ENCODE data around the gene MSH5.

Gene MSH5

DNA sequence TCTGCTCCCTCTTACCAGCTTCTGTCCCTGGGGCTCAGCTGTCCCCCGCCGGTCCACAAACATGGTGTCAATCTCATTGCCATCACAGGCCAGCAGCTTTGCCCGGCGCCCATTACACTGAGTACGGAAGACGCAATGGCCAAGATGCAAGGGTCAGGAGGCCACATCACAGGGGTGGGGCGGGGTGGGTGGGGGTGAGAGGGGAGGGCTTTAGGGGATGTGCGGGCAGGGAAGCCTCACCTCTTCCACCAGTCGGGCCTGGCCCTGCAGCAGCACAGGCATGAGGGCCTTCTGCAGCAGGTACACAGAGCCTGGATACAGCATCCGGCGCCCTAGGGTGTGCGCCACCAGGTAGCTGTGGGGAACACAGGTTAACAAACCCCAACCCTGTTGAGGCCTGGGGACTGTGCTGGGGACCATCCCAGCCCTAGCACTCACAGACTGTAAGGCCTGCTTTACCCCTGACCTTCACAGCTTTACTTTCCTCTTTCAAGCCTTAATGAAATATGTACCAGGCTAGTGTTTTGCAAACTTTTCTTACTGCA, 48.2 kb upstream of the MSH5 start:
- Histone ChIP-seq H3K9me3 (ENCODE audit: insufficient read depth, low read depth, low read length) (no peaks in the 10 kb centered on the region), H3K4me1 (ENCODE audit: insufficient read depth, low read length, poor library complexity, severe bottlenecking) (no peaks in the 10 kb centered on the region), H3K4me2 (ENCODE audit: low read depth, low read length, poor library complexity, severe bottlenecking) (no peak overlapping the region), H3K27me3 (ENCODE audit: insufficient read depth, low read length, poor library complexity, severe bottlenecking) (no peaks in the 10 kb centered on the region), H3K9me2 (replicated peaks; ENCODE audit: low read depth, low read length) (no peaks in the 10 kb centered on the region), H3F3A (ENCODE audit: low read depth) (no peaks in the 10 kb centered on the region), H3K9ac (ENCODE audit: low read depth, low read length, poor library complexity, severe bottlenecking) (no peak overlapping the region), H4K20me1 (ENCODE audit: insufficient read depth, low read length, poor library complexity, severe bottlenecking) (no peaks in the 10 kb centered on the region), H3K4me3 (ENCODE audit: low read length, poor library complexity, severe bottlenecking) (no peak overlapping the region), H2AFZ (ENCODE audit: low read length) (no peak overlapping the region), H3K36me3 (ENCODE audit: insufficient read depth, low read length) (peaks cover 87% of the 10 kb centered on the region; the same call in 1 of the 2 replicates), H3K79me2 (ENCODE audit: insufficient read depth, low read length) (no peaks in the 10 kb centered on the region)
- TF ChIP-seq EZH2phosphoT487 (IDR thresholded peaks at IDR 0.05; ENCODE audit: borderline replicate concordance): no peak
- TF ChIP-seq, protein P1, sequence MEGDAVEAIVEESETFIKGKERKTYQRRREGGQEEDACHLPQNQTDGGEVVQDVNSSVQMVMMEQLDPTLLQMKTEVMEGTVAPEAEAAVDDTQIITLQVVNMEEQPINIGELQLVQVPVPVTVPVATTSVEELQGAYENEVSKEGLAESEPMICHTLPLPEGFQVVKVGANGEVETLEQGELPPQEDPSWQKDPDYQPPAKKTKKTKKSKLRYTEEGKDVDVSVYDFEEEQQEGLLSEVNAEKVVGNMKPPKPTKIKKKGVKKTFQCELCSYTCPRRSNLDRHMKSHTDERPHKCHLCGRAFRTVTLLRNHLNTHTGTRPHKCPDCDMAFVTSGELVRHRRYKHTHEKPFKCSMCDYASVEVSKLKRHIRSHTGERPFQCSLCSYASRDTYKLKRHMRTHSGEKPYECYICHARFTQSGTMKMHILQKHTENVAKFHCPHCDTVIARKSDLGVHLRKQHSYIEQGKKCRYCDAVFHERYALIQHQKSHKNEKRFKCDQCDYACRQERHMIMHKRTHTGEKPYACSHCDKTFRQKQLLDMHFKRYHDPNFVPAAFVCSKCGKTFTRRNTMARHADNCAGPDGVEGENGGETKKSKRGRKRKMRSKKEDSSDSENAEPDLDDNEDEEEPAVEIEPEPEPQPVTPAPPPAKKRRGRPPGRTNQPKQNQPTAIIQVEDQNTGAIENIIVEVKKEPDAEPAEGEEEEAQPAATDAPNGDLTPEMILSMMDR (conservative IDR thresholded peaks at IDR 0.05; ENCODE audit: low read length): no peak

DNA sequence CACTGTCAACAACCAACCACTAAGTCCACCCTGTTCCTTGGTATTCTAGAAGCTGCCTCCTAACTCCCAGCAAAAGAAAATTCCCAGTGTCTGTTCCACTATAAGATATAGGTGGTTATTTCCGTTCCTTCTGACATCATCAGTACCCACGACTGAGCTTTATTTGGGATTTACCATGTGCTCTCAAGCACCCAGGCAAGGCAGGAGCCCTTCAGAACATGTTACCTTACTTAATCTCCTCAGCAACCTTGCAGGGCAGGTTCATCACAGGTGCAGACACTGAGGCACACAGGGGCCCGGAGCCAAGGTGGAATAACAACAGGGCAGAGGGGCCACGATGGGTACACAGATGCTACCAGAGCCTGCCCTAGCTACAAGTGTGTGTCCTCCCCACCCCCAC, 47.5 kb upstream of the MSH5 start:
- TF ChIP-seq, protein P1 (conservative IDR thresholded peaks at IDR 0.05; ENCODE audit: low read length): no peak
- TF ChIP-seq EZH2phosphoT487 (IDR thresholded peaks at IDR 0.05; ENCODE audit: borderline replicate concordance): no peak

DNA sequence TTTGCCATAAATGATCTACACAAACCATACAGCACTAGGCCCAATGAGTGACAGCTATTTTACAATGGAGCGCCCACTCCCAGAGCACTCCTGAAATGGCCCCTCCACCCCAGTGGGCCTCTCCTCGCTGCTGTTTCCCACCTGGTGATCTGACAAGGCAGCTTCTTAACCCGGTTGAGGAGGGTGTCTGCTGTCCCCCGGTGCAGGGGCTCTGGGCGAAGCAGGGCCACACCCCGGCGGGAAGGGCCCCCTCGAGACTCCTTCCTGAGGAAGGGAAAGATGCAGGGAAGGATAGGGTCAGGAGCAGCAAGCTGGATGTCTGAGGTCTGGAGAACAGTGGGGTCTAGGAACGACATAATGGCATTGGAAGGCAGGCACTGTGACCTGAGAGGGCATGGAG, 46.9 kb upstream of the MSH5 start:
- Histone ChIP-seq H3K4me2 (ENCODE audit: low read depth, low read length, poor library complexity, severe bottlenecking) (no peak overlapping the region), H3K9me3 (ENCODE audit: insufficient read depth, low read depth, low read length) (no peaks in the 10 kb centered on the region), H3K4me1 (ENCODE audit: insufficient read depth, low read length, poor library complexity, severe bottlenecking) (peaks cover 3% of the 10 kb centered on the region), H3K79me2 (ENCODE audit: insufficient read depth, low read length) (0 out of 2 replicates have a peak, but pooled peaks cover 5% of the 10 kb centered on the region), H2AFZ (ENCODE audit: low read length) (no peak overlapping the region), H3K27me3 (ENCODE audit: insufficient read depth, low read length, poor library complexity, severe bottlenecking) (no peaks in the 10 kb centered on the region), H3F3A (ENCODE audit: low read depth) (no peaks in the 10 kb centered on the region), H3K9ac (ENCODE audit: low read depth, low read length, poor library complexity, severe bottlenecking) (no peak overlapping the region), H3K9me2 (replicated peaks; ENCODE audit: low read depth, low read length) (no peaks in the 10 kb centered on the region), H3K4me3 (ENCODE audit: low read length, poor library complexity, severe bottlenecking) (no peak overlapping the region), H4K20me1 (ENCODE audit: insufficient read depth, low read length, poor library complexity, severe bottlenecking) (no peaks in the 10 kb centered on the region), H3K36me3 (ENCODE audit: insufficient read depth, low read length) (peaks cover 78% of the 10 kb centered on the region; the same call in 1 of the 2 replicates)
- TF ChIP-seq, protein P1 (conservative IDR thresholded peaks at IDR 0.05; ENCODE audit: low read length): no peak
- TF ChIP-seq EZH2phosphoT487 (IDR thresholded peaks at IDR 0.05; ENCODE audit: borderline replicate concordance): no peak

More for the DNA sequence above, 47.5 kb upstream of the MSH5 start:
- Histone ChIP-seq H3F3A (ENCODE audit: low read depth) (no peaks in the 10 kb centered on the region), H3K4me1 (ENCODE audit: insufficient read depth, low read length, poor library complexity, severe bottlenecking) (no peaks in the 10 kb centered on the region), H3K36me3 (ENCODE audit: insufficient read depth, low read length) (peaks cover 83% of the 10 kb centered on the region; the same call in 1 of the 2 replicates), H3K4me2 (ENCODE audit: low read depth, low read length, poor library complexity, severe bottlenecking) (no peak overlapping the region), H3K9me2 (replicated peaks; ENCODE audit: low read depth, low read length) (no peaks in the 10 kb centered on the region), H4K20me1 (ENCODE audit: insufficient read depth, low read length, poor library complexity, severe bottlenecking) (no peaks in the 10 kb centered on the region), H3K9ac (ENCODE audit: low read depth, low read length, poor library complexity, severe bottlenecking) (no peak overlapping the region), H3K79me2 (ENCODE audit: insufficient read depth, low read length) (no peaks in the 10 kb centered on the region), H3K27me3 (ENCODE audit: insufficient read depth, low read length, poor library complexity, severe bottlenecking) (no peaks in the 10 kb centered on the region), H2AFZ (ENCODE audit: low read length) (no peak overlapping the region), H3K4me3 (ENCODE audit: low read length, poor library complexity, severe bottlenecking) (no peak overlapping the region), H3K9me3 (ENCODE audit: insufficient read depth, low read depth, low read length) (no peaks in the 10 kb centered on the region)

Data from Loucy (cell line).